PC-3 (cell line): ENCODE data around the gene RREB1. TPM values are rescaled to one million over a fixed set of nuclear protein-coding genes. Genes with fewer than 3 reads are reported as not detected.

Experiments used
- ATAC-seq: fragments of 200-7000 bp; cut with Tn5 transposase; 2 replicates; pipeline ENCODE4 v1.9.1; 2020; ENCODE audit warnings: mild to moderate bottlenecking, moderate library complexity
- BruUV-seq: library from RNA; stranded (reverse); fragments of 400-500 nt; replicated peaks from 2 replicates; lab custom pipeline; 2021; lab: Mats Ljungman, UMichigan
- CTCF ChIA-PET: fragments of 300-600 bp; sonication (Branson Sonifier 250); formaldehyde crosslinking; loops from one replicate; lab custom pipeline; 2022; ENCODE audit warnings: antibody characterized with exemption; lab: Charles Lee
- POLR2A ChIA-PET: fragments of 300-600 bp; sonication (Branson Sonifier 250); formaldehyde crosslinking; loops from one replicate; lab custom pipeline; 2022; ENCODE audit warnings: antibody characterized with exemption; ENCODE audit not compliant: unreplicated experiment; lab: Charles Lee
- DNase-seq: peaks from one replicate; pipeline ENCODE4 v3.0.0-alpha.2; 2015
- H2AFZ ChIP-seq: fragments of 300-600 bp; sonication (generic); 2 replicates; pipeline ENCODE4 v1.6.0; 2016; ENCODE audit warnings: antibody characterized with exemption, low read length
- H3F3A ChIP-seq: fragments of 300-600 bp; sonication (generic); one replicate; pipeline ENCODE4 v1.6.0; 2017; ENCODE audit warnings: antibody characterized with exemption, low read length, control low read depth, mild to moderate bottlenecking; ENCODE audit not compliant: unreplicated experiment
- H3K27ac ChIP-seq: fragments of 300-600 bp; sonication (generic); 2 replicates; pipeline ENCODE4 v1.5.1; 2016; ENCODE audit warnings: mild to moderate bottlenecking, low read length
- H3K27me3 ChIP-seq: fragments of 300-600 bp; sonication (generic); 2 replicates; pipeline ENCODE4 v1.6.1; 2016; ENCODE audit warnings: low read length, mixed read lengths
- H3K36me3 ChIP-seq: fragments of 300-600 bp; sonication (generic); 2 replicates; pipeline ENCODE4 v1.6.1; 2016; ENCODE audit warnings: low read depth, mixed run types, low read length, mixed read lengths
- H3K4me1 ChIP-seq: fragments of 300-600 bp; sonication (generic); 2 replicates; pipeline ENCODE4 v1.5.1; 2016; ENCODE audit warnings: low read length; ENCODE audit not compliant: insufficient read depth
- H3K4me2 ChIP-seq: fragments of 300-600 bp; sonication (generic); 2 replicates; pipeline ENCODE4 v1.6.0; 2016; ENCODE audit warnings: low read length
- H3K4me3 ChIP-seq: fragments of 300-600 bp; sonication (generic); 2 replicates; pipeline ENCODE4 v1.5.1; 2016; ENCODE audit warnings: mild to moderate bottlenecking, low read length, mixed read lengths
- H3K79me2 ChIP-seq: fragments of 300-600 bp; sonication (generic); 2 replicates; pipeline ENCODE4 v1.6.1; 2017; ENCODE audit warnings: low read length, mixed read lengths
- H3K9ac ChIP-seq: fragments of 300-600 bp; sonication (generic); 2 replicates; pipeline ENCODE4 v1.6.0; 2016; ENCODE audit warnings: mild to moderate bottlenecking, low read length
- H3K9me2 ChIP-seq: fragments of 300-600 bp; sonication (generic); replicated peaks from 2 replicates; pipeline ENCODE4 v1.6.1; 2016; ENCODE audit warnings: mixed run types, low read length, mixed read lengths
- H3K9me3 ChIP-seq: fragments of 300-600 bp; sonication (generic); 2 replicates; pipeline ENCODE4 v1.6.1; 2016; ENCODE audit warnings: low read length, mixed read lengths
- H4K20me1 ChIP-seq: fragments of 300-600 bp; sonication (generic); 2 replicates; pipeline ENCODE4 v1.6.1; 2016; ENCODE audit warnings: low read length, mixed read lengths
- EZH2 ChIP-seq: fragments of 300-600 bp; sonication (generic); IDR thresholded peaks from one replicate; pipeline ENCODE4 v1.6.1; 2017; ENCODE audit warnings: antibody characterized with exemption, mild to moderate bottlenecking, low read length; ENCODE audit not compliant: unreplicated experiment
- EZH2phosphoT487 ChIP-seq: fragments of 300-600 bp; sonication (generic); IDR thresholded peaks from 2 replicates; pipeline ENCODE4 v1.6.1; 2018; ENCODE audit warnings: mild to moderate bottlenecking, antibody characterized with exemption, low read length, borderline replicate concordance
- intact Hi-C: fragments of 100-400 bp; cut with micrococcal nuclease; formaldehyde crosslinking; loops from 2 replicates; pipeline ENCODE4 v1.9.0; 2023
- total RNA-seq: library from RNA; depleted of rRNA; stranded (reverse); fragments of >200 nt; gene quantifications from 2 replicates; pipeline ENCODE4 v1.2.3, GENCODE V29; 2014
- TF ChIP-seq, protein P1 (sequence below): fragments of 300-600 bp; sonication (generic); conservative IDR thresholded peaks from 2 replicates; pipeline ENCODE4 v1.5.1; 2017; ENCODE audit warnings: antibody characterized with exemption, low read depth, mild to moderate bottlenecking, low read length

Gene RREB1
- total RNA-seq, 1 experiment from 2014 or later = 26.0 TPM

DNA sequence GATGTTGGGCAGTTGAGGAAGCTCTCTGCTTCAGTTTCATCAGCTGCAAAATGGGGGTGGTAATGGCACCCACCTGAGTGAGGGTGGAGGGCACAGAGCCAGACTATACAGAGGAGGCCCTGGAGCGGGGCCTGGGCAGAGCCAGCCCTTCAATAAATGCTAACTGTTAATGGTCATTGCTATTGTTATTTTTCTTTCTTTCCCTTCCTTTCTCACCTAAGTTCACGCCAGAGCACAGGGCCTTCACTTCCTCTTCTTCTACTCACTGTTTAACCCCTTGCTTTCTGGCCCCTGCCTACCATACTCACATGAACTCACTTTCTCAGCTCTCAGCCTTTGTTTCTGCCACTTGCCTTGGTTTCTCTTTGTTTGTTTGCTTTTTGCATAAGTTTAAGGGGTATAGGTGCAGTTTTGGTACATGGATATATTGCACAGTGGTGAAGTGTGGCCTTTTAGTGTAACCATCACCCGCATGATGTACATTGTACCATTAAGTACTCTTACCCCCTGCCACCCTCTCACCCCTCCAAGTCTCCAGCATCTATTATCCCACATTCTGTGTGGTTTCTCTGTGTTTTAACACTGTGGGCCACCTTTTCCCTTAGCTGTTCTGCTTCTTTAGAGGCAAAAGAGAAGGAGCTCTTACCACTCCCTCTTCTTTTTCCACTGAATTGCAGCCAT, 7.5 kb upstream of the RREB1 start:
- H3K9me2 ChIP-seq = no peaks in the 10 kb centered on the region
- H3K27ac ChIP-seq = no peak overlapping the region
- no peaks in the 10 kb centered on the region for H3K36me3 ChIP-seq
- no TSS peak for BruUV-seq
- ChIA-PET POLR2A (no interaction called here), CTCF (no interaction called here)
- no peak for ATAC-seq
- H3F3A ChIP-seq = no peaks in the 10 kb centered on the region
- H3K4me2 ChIP-seq = no peak overlapping the region
- TF ChIP-seq EZH2 = no peak
- no peak for TF ChIP-seq EZH2phosphoT487
- TF ChIP-seq, protein P1, sequence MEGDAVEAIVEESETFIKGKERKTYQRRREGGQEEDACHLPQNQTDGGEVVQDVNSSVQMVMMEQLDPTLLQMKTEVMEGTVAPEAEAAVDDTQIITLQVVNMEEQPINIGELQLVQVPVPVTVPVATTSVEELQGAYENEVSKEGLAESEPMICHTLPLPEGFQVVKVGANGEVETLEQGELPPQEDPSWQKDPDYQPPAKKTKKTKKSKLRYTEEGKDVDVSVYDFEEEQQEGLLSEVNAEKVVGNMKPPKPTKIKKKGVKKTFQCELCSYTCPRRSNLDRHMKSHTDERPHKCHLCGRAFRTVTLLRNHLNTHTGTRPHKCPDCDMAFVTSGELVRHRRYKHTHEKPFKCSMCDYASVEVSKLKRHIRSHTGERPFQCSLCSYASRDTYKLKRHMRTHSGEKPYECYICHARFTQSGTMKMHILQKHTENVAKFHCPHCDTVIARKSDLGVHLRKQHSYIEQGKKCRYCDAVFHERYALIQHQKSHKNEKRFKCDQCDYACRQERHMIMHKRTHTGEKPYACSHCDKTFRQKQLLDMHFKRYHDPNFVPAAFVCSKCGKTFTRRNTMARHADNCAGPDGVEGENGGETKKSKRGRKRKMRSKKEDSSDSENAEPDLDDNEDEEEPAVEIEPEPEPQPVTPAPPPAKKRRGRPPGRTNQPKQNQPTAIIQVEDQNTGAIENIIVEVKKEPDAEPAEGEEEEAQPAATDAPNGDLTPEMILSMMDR = no peak
- H3K27me3 ChIP-seq = no peaks in the 10 kb centered on the region
- DNase-seq = no peak
- H3K4me3 ChIP-seq = no peak overlapping the region
- intact Hi-C loops = no loop called here
- H3K4me1 ChIP-seq = no peaks in the 10 kb centered on the region
- no peaks in the 10 kb centered on the region for H3K79me2 ChIP-seq
- H3K9me3 ChIP-seq = no peaks in the 10 kb centered on the region
- H3K9ac ChIP-seq = no peak overlapping the region
- no peak overlapping the region for H2AFZ ChIP-seq
- H4K20me1 ChIP-seq = no peaks in the 10 kb centered on the region

DNA sequence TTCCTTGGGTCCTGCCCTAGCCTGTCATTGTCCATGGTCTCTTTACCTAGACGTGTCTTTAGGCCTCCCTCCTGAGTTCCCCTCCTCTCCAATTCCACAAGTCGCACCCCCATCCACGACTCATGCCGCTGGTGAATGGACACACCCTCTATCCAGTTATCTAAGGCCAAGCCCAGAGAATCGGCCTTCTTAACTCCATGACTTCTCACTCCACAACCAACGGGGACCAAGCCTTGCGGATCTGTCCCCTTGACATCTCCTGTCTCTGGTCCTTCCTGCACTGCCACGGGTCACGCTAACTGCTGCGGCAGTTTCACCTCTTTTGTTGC, 7.0 kb upstream of the RREB1 start:
- POLR2A ChIA-PET = no interaction called here
- TF ChIP-seq EZH2 = no peak
- no peak for TF ChIP-seq EZH2phosphoT487
- TF ChIP-seq, protein P1 = no peak
- BruUV-seq = no TSS peak
- Histone ChIP-seq H3K27me3 (no peaks in the 10 kb centered on the region), H2AFZ (no peak overlapping the region), H3K4me3 (no peak overlapping the region), H3K4me2 (no peak overlapping the region), H3K9ac (no peak overlapping the region), H3K4me1 (no peaks in the 10 kb centered on the region), H3K9me2 (no peaks in the 10 kb centered on the region), H3K79me2 (no peaks in the 10 kb centered on the region), H3K9me3 (no peaks in the 10 kb centered on the region), H3K36me3 (no peaks in the 10 kb centered on the region), H4K20me1 (no peaks in the 10 kb centered on the region), H3K27ac (no peak overlapping the region), H3F3A (no peaks in the 10 kb centered on the region)
- intact Hi-C loops = no loop called here
- CTCF ChIA-PET = no interaction called here
- DNase-seq (no peak), ATAC-seq (no peak)

- no peaks in the 10 kb centered on the region for H3K36me3 ChIP-seq
- no peak overlapping the region for H3K9ac ChIP-seq
- intact Hi-C loops = no loop called here
- H3K4me3 ChIP-seq = no peak overlapping the region
- no peaks in the 10 kb centered on the region for H4K20me1 ChIP-seq
- H3K27me3 ChIP-seq = no peaks in the 10 kb centered on the region
- no peaks in the 10 kb centered on the region for H3K9me2 ChIP-seq
- no peaks in the 10 kb centered on the region for H3F3A ChIP-seq
- TF ChIP-seq EZH2phosphoT487 (no peak), EZH2 (no peak)
- TF ChIP-seq, protein P1 = no peak
- ChIA-PET CTCF (no interaction called here), POLR2A (no interaction called here)
- BruUV-seq = no TSS peak
- H3K4me2 ChIP-seq = no peak overlapping the region
- no peak overlapping the region for H2AFZ ChIP-seq
- ATAC-seq (no peak), DNase-seq (no peak)
- H3K9me3 ChIP-seq = no peaks in the 10 kb centered on the region
- H3K79me2 ChIP-seq = no peaks in the 10 kb centered on the region
- no peaks in the 10 kb centered on the region for H3K4me1 ChIP-seq
- H3K27ac ChIP-seq = no peak overlapping the region
Measured at GRCh38 chr6:7101290-7101689, 6.5 kb upstream of the RREB1 start.
